IgD-negative memory B cell (primary cell): Measurements from ENCODE around the gene SFSWAP. TPM values are rescaled to one million over a fixed set of nuclear protein-coding genes. Genes with fewer than 3 reads are reported as not detected.
A peak's percentile ranks its signal among the peaks of the same experiment; 100 is the strongest.
"Not testable (repeated sequence)": the region's sequence is repeated elsewhere in the genome, so short reads cannot be mapped to it uniquely, and the experiment has no call there.

ENCODE experiments used
- H3K27ac Mint-ChIP-seq, 3 donors: one replicate each; pipeline ENCODE4 v1.8.0; 2020 to 2022; ENCODE audit warnings: mild to moderate bottlenecking in 3 of 3, mixed read lengths in 3 of 3, moderate library complexity in 1 of 3
- H3K27me3 Mint-ChIP-seq: one replicate; pipeline ENCODE4 v1.8.0; 2021; ENCODE audit warnings: mixed read lengths
- H3K36me3 Mint-ChIP-seq: one replicate; pipeline ENCODE4 v1.8.0; 2020; ENCODE audit warnings: mild to moderate bottlenecking, mixed read lengths
- H3K4me1 Mint-ChIP-seq, 3 donors: one replicate each; pipeline ENCODE4 v1.8.0; 2020 to 2022; ENCODE audit warnings: mixed read lengths in 3 of 3, mild to moderate bottlenecking in 1 of 3
- H3K4me3 Mint-ChIP-seq, 4 donors: one replicate each; pipeline ENCODE4 v1.8.0; 2020 to 2022; ENCODE audit warnings: mild to moderate bottlenecking in 4 of 4, mixed read lengths in 4 of 4, moderate library complexity in 3 of 4
- H3K9me3 Mint-ChIP-seq, 3 donors: one replicate each; pipeline ENCODE4 v1.8.0; 2020 to 2021; ENCODE audit warnings: mixed read lengths in 3 of 3, mild to moderate bottlenecking in 1 of 3
- polyA plus RNA-seq: library from polyadenylated mRNA; unstranded; fragments of 300-500 nt; fragmentation: Illumina TruSeq; gene quantifications from one replicate; pipeline ENCODE4 v1.2.3, GENCODE V29; 2021

The SFSWAP gene
- polyA plus RNA-seq = 24.2 TPM

GRCh38 chr12:131710464-131711457 lies at the start of gene SFSWAP:
SFSWAP (plus strand) TSS chr12:131711090; CDS start chr12:131711230, 140 bp downstream.
- Mint-ChIP-seq H3K27me3 (no peaks in the 10 kb centered on the region), H3K4me1 (peaks cover 6 to 20% (median 14%) of the 10 kb centered on the region in 3 donors), H3K27ac (peak within 1 kb of the TSS; percentile 98 to 99 (median 99)), H3K9me3 (peaks cover 0 to 2% (median 0%) of the 10 kb centered on the region in 3 donors), H3K36me3 (peaks cover 2% of the 10 kb centered on the region), H3K4me3 (peak within 1 kb of the TSS; percentile 97 to 99 (median 98))

DNA sequence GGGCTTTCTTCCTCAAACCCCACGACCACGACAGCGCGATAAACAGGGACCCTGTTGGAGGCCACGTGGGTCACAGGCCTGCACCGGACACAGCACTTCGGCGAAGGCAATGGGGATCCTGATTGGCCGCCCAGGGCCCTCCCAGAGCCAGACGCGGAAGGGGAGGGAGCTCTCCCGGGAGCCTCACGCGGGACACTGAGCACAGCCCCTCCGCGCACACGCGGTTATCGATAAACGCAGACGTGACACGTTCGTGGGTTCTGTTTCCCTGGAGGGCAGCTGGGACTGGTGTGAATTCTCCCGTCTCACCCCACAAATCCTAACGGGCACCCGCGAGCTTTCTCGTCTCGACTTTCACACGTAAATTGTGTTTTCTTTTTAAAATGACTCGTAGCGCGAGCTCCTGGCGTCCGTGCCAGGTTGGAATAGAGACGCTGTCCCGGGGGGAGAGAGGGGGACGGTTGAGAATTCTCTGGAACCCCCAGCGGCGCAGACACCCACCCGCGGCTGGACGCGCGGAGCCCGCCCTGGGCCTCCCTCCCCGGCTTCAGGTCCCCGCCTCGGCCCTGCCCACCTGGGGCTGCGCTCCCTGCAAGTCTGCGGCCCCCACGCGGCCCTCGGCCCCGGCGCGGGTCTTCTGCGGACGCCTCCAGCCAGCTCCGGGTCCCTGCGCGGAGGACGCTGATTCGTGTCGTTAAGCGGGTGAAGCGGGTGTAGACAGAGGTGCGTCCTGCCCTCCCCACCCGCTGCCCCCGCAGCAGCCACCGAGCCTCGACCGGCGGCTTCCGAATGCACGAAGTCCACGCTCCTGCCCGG lies 49.5 kb upstream of the SFSWAP start:
- not testable (repeated sequence) for H3K4me3 Mint-ChIP-seq, H3K9me3 Mint-ChIP-seq, H3K27me3 Mint-ChIP-seq, H3K27ac Mint-ChIP-seq, H3K4me1 Mint-ChIP-seq, H3K36me3 Mint-ChIP-seq

- H3K27ac Mint-ChIP-seq, H3K9me3 Mint-ChIP-seq, H3K4me1 Mint-ChIP-seq, H3K4me3 Mint-ChIP-seq, H3K27me3 Mint-ChIP-seq, H3K36me3 Mint-ChIP-seq: not testable (repeated sequence)
Measured at GRCh38 chr12:131661986-131662288, 49.0 kb upstream of the SFSWAP start.

GRCh38 chr12:131662346-131662745 lies 48.5 kb upstream of the SFSWAP start:
- not testable (repeated sequence) for H3K27ac Mint-ChIP-seq, H3K36me3 Mint-ChIP-seq, H3K4me1 Mint-ChIP-seq, H3K9me3 Mint-ChIP-seq, H3K4me3 Mint-ChIP-seq, H3K27me3 Mint-ChIP-seq

- not testable (repeated sequence) for H3K27me3 Mint-ChIP-seq, H3K27ac Mint-ChIP-seq, H3K36me3 Mint-ChIP-seq, H3K4me1 Mint-ChIP-seq, H3K9me3 Mint-ChIP-seq, H3K4me3 Mint-ChIP-seq
Measured at GRCh38 chr12:131665666-131666065, 45.2 kb upstream of the SFSWAP start.

DNA sequence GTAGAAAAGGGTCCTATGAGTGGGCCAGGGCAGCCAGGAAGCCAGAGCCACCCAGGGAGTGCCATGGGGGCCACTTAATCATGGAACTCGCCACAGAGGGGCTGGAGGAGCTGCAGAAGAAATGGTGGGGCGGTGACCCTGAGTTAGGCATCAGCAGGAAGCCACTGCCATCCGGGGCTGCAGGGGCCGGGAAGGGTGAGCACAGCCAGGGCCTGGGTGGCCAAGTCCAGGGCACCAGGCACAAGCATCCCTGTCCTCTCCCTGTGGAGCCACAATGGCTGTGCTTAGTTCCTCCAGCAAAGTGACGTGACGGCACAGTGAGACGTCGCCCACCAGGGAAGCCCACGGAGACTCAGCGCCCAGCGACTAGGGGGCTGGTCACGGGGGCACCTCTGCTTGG lies 44.4 kb upstream of the SFSWAP start:
- H3K4me1 Mint-ChIP-seq, H3K27me3 Mint-ChIP-seq, H3K4me3 Mint-ChIP-seq, H3K36me3 Mint-ChIP-seq, H3K9me3 Mint-ChIP-seq, H3K27ac Mint-ChIP-seq: not testable (repeated sequence)

- not testable (repeated sequence) for H3K9me3 Mint-ChIP-seq, H3K4me3 Mint-ChIP-seq, H3K4me1 Mint-ChIP-seq, H3K36me3 Mint-ChIP-seq, H3K27me3 Mint-ChIP-seq
- H3K27ac Mint-ChIP-seq = peak overlapping the region in 1 of 3 donors; percentile 45
Measured at GRCh38 chr12:131666978-131667601, 43.8 kb upstream of the SFSWAP start.

GRCh38 chr12:131671276-131671675 lies 39.6 kb upstream of the SFSWAP start:
- peaks cover 0 to 7% (median 2%) of the 10 kb centered on the region in 3 donors for H3K9me3 Mint-ChIP-seq
- no peak overlapping the region for H3K27ac Mint-ChIP-seq
- H3K27me3 Mint-ChIP-seq = peaks cover 14% of the 10 kb centered on the region
- no peak overlapping the region for H3K4me3 Mint-ChIP-seq
- peaks cover 1% of the 10 kb centered on the region for H3K36me3 Mint-ChIP-seq
- peaks cover 0 to 4% (median 3%) of the 10 kb centered on the region in 3 donors for H3K4me1 Mint-ChIP-seq

DNA sequence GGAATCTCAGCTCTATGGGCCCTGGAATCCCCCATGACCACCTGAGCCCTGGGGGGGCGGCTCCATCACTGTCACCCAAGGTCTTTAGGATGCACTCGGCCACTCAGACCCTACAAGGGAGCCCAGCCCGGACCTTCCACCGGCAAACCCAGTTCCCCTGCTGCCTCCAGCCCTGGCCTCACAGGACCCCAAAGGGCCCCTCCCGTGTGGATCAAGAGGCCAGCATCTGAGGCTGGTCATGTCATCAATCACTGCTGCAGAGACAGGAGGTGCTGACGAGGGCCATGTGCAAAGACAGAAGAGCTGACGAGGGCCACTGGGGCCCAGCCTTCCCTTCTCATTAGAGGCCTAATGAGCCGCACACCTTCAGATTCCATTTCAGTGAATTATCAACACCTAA lies 39.0 kb upstream of the SFSWAP start:
- peaks cover 14% of the 10 kb centered on the region for H3K27me3 Mint-ChIP-seq
- no peak overlapping the region for H3K27ac Mint-ChIP-seq
- no peak overlapping the region for H3K4me3 Mint-ChIP-seq
- peaks cover 1% of the 10 kb centered on the region for H3K36me3 Mint-ChIP-seq
- peaks cover 0 to 4% (median 3%) of the 10 kb centered on the region in 3 donors for H3K4me1 Mint-ChIP-seq
- peaks cover 3 to 7% (median 4%) of the 10 kb centered on the region in 3 donors for H3K9me3 Mint-ChIP-seq

GRCh38 chr12:131672311-131672940 lies 38.5 kb upstream of the SFSWAP start:
- Mint-ChIP-seq H3K27me3 (peaks cover 14% of the 10 kb centered on the region), H3K4me3 (no peak overlapping the region), H3K36me3 (peaks cover 1% of the 10 kb centered on the region), H3K27ac (no peak overlapping the region), H3K9me3 (peaks cover 3 to 7% (median 4%) of the 10 kb centered on the region in 3 donors), H3K4me1 (no peaks in the 10 kb centered on the region)

GRCh38 chr12:131672941-131673887 lies 37.7 kb upstream of the SFSWAP start:
- H3K9me3 Mint-ChIP-seq = peaks cover 3 to 7% (median 4%) of the 10 kb centered on the region in 3 donors

DNA sequence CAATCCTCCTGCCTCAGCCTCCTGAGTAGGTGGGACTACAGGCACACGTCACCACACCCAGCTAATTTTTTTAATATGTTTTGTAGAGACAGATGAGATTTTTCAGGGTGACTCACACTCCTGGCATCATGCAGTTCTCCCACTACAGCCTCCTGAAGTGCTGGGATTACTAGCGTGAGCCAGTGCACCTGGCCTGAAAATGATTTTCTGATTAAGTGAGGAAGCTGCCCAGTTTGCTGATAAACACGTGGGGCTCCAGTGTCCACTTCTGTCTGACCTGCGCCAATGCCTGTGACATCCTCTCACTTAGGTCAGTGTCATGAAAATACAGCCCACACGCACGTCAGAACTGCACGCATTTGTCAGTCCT lies 37.0 kb upstream of the SFSWAP start:
- Mint-ChIP-seq H3K4me1 (no peaks in the 10 kb centered on the region), H3K4me3 (no peak overlapping the region), H3K9me3 (peaks cover 3 to 7% (median 4%) of the 10 kb centered on the region in 3 donors), H3K27me3 (peaks cover 9% of the 10 kb centered on the region), H3K36me3 (peaks cover 1% of the 10 kb centered on the region), H3K27ac (no peak overlapping the region)

More at GRCh38 chr12:131672941-131673887, 37.7 kb upstream of the SFSWAP start:
- H3K36me3 Mint-ChIP-seq = peaks cover 1% of the 10 kb centered on the region
- H3K27me3 Mint-ChIP-seq = peaks cover 9% of the 10 kb centered on the region
- no peaks in the 10 kb centered on the region for H3K4me1 Mint-ChIP-seq
- no peak overlapping the region for H3K4me3 Mint-ChIP-seq
- no peak overlapping the region for H3K27ac Mint-ChIP-seq

GRCh38 chr12:131674373-131674772 lies 36.5 kb upstream of the SFSWAP start:
- Mint-ChIP-seq H3K4me3 (no peak overlapping the region), H3K4me1 (no peaks in the 10 kb centered on the region), H3K27me3 (peaks cover 9% of the 10 kb centered on the region), H3K9me3 (peaks cover 3 to 9% (median 4%) of the 10 kb centered on the region in 3 donors), H3K36me3 (peaks cover 1% of the 10 kb centered on the region), H3K27ac (no peak overlapping the region)
